ENCODE data around the gene DCP1B.

The DCP1B gene

DNA sequence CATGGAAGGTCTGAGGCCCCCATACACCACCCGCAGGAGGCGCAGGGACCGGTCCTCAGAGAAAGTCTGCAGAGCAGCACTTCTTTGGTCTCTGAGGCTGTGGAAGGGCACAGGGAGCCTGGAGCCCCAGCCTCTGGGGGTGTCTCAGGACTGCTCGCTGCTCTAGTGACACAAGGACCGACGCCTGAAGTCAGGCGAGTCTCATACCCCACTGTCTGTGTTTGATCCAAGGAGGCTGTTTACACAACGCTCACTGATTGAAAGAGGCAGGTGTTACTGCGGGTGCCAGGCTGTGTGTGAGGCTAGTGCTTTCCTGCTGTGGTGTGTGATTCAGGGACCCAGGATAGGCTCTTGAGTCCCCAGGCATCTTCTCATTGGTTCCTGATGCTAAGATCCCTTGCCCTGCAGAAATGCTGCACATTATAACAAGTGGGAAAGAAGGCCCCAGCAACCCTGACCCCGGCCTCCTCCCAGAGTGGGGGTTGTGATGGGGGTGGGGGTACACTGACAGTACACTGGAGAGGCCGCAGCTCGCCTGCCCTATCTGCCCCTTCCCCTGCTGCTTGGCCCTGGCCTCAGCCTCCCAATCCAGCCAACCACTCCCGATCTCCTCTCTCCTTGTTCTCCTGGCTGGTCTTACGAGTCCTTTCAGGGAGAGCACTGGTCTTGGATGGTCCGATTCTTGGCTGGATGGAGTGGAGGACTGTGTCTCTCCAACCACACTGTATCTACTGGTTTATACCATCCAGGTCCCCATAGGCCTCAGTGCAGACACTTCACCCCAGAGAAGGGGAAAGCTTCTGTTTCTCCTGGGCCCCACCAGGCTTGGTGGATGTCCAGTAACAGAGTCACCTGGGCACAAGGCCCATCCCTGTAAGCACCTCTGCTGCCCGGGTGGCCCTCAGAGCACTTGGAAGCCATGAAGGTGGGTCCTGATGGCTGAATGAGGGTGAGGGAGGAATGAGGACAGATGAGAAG lies 92.4 kb downstream of the DCP1B start:
- TF ChIP-seq, protein P1, sequence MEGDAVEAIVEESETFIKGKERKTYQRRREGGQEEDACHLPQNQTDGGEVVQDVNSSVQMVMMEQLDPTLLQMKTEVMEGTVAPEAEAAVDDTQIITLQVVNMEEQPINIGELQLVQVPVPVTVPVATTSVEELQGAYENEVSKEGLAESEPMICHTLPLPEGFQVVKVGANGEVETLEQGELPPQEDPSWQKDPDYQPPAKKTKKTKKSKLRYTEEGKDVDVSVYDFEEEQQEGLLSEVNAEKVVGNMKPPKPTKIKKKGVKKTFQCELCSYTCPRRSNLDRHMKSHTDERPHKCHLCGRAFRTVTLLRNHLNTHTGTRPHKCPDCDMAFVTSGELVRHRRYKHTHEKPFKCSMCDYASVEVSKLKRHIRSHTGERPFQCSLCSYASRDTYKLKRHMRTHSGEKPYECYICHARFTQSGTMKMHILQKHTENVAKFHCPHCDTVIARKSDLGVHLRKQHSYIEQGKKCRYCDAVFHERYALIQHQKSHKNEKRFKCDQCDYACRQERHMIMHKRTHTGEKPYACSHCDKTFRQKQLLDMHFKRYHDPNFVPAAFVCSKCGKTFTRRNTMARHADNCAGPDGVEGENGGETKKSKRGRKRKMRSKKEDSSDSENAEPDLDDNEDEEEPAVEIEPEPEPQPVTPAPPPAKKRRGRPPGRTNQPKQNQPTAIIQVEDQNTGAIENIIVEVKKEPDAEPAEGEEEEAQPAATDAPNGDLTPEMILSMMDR (IDR thresholded peaks at IDR 0.05; ENCODE audit: control extremely low read depth, extremely low read depth, low read depth, missing control alignments), result no peak
- DNase-seq (ENCODE audit: extremely low spot score), result peak; percentile 11
- ChIA-PET POLR2A (no interaction called here), CTCF (interaction anchor here (1.5 kb wide), 1 partner anchor 16 kb away, joined by 3 read pairs; no protein-coding TSS in a partner anchor)

DNA sequence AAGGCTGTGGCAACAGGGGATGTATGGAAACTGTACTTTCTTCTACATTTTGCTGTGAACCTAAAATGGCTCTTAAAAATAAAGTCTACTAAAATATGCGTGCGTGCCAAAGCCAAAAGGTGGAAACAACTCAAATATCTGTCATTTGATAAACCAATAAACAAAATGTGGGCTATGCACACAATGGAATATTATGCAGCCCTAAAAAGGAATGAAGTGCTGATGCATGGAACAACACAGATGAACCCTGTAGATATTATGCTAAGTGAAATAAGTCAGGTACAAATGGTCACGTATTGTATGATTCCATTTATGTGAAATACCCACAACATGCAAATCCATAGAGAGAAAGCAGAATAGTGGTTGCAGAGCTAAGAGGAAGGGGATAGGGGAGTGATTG lies 93.8 kb downstream of the DCP1B start:
- TF ChIP-seq, protein P1 (IDR thresholded peaks at IDR 0.05; ENCODE audit: control extremely low read depth, extremely low read depth, low read depth, missing control alignments), result no peak
- DNase-seq (ENCODE audit: extremely low spot score), result no peak
- CTCF ChIA-PET, result no interaction called here
- POLR2A ChIA-PET, result no interaction called here

DNA sequence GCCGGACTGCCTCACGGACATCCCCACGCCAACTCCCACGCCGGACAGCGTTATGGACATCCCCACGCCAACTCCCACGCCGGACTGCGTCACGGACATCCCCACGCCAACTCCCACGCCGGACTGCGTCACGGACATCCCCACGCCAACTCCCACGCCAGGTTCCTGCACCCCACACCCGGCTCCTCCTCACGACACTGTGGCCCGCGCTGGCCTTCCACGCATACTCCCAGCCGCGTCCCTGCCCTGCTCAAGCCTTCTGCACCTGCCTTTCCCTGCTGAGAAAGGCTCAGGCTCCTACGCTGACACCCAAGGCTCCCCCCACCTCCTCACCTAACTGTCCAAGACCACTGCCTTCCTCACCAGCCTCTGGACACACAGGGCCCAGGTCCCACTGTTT lies 95.5 kb downstream of the DCP1B start:
- DNase-seq (ENCODE audit: extremely low spot score), result peak; percentile 2
- POLR2A ChIA-PET, result no interaction called here
- CTCF ChIA-PET, result no interaction called here
- TF ChIP-seq, protein P1 (IDR thresholded peaks at IDR 0.05; ENCODE audit: control extremely low read depth, extremely low read depth, low read depth, missing control alignments), result no peak

DNA sequence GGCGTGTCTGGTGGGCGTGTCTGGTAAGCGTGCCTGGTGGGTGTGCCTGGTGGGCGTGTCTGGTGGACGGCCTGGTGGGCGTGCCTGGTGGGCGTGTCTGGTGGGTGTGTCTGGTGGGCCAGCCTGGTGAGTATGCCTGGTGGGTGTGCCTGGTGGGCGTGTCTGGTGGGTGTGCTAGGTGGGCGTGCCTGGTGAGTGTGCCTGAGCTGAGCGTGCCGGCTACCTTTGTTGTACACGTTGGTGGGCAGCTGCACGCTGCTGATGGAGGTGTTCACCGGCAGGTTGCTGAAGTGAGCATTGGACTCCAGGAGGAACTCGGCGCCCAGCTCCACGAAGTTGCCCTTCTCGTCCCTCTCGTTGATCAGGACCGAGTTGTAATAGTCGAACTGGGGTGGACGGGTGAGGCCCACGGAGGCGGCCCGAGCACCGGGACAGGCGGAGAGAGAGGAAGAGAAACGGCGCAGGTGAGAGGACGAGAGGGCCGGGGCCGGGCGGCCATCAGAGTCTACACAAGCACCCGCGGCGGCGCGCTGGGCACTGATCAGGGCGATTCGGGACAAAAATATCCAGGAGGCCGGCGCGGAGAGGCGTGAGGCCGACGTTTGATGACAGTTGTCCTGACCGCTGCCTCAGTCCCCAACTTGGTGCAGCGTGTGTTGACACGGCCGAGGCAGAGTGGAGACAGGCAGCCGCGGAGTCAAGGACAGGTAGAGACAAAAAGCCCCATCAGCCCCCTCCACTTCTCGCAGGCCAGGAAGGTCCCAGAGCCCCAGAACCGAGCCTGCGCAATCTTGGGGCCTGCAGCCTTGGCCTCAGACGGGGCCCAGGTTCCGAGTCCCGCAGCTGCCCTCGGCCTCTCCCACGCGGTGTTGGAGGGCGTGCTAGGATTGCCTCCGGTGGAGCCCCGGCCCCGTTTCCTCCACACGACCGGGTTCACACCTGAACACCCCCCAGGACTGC lies 96.3 kb downstream of the DCP1B start:
- ChIA-PET CTCF (no interaction called here), POLR2A (no interaction called here)
- TF ChIP-seq, protein P1 (IDR thresholded peaks at IDR 0.05; ENCODE audit: control extremely low read depth, extremely low read depth, low read depth, missing control alignments), result no peak
- peak; percentile 10 for DNase-seq (ENCODE audit: extremely low spot score)

DNA sequence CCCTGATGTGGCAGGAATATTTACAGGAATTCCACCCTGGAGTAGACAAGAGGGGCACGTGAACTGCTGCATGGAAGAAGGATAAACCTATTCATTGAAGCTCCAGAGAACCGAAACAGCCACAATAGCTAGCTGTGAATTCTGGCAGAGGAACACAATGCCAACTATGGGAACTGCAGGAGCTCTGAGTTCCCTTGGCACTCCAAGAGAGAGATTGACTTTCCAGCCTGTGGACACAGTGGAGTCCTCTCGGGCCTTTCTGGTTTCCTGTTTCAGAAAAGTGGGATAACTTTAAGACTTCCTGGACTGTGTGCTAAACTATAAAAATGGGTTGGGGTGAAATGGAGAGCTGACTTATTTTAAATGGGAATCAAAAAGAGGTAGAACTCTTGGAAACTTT lies 97.7 kb downstream of the DCP1B start:
- TF ChIP-seq, protein P1 (IDR thresholded peaks at IDR 0.05; ENCODE audit: control extremely low read depth, extremely low read depth, low read depth, missing control alignments), result no peak
- DNase-seq (ENCODE audit: extremely low spot score), result no peak
- ChIA-PET POLR2A (no interaction called here), CTCF (no interaction called here)

DNA sequence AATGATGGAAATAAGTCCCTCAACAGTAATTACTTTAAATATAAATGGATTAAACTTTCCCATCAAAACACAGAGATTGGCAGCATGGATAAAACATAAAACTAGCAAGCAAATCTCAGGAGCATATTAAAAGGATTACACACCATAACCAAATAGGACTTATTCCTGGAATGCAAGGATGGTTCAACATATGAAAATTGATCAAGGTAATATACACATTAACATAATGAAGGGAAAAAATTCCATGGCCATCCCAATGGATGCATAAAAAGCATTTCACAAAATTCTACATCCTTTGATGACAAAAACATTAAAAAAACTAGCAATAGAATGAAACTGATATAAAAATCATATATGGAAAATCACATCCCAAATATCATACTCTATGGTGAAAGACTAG lies 99.4 kb downstream of the DCP1B start:
- DNase-seq (ENCODE audit: extremely low spot score), result no peak
- TF ChIP-seq, protein P1 (IDR thresholded peaks at IDR 0.05; ENCODE audit: control extremely low read depth, extremely low read depth, low read depth, missing control alignments), result no peak
- CTCF ChIA-PET, result interaction anchor here (1.3 kb wide), 1 partner anchor 11 kb away, joined by 5 read pairs; no protein-coding TSS in a partner anchor
- POLR2A ChIA-PET, result no interaction called here

All from GM10248 (cell line).